Esophagus squamous epithelium (tissue), 4 donors: ENCODE measurements around the gene TRAPPC3L.

Source experiments
- POLR2A ChIP-seq, 4 donors: fragments of 450-650 bp; IDR thresholded peaks; one replicate each; pipeline ENCODE4 v1.6.1; 2017; ENCODE audit warnings: antibody characterized with exemption in 4 of 4, mild to moderate bottlenecking in 4 of 4, moderate library complexity in 3 of 4
- TF ChIP-seq, protein P1 (sequence below), 6 experiments: fragments of 450-650 bp in 4 of 6; fragments of 200-600 bp in 2 of 6; sonication (generic) in 2 of 6; IDR thresholded peaks; one replicate each; pipeline ENCODE4 v1.5.1; 2016 to 2019; ENCODE audit warnings: antibody characterized with exemption in 6 of 6, mild to moderate bottlenecking in 4 of 6, moderate library complexity in 4 of 6

DNA sequence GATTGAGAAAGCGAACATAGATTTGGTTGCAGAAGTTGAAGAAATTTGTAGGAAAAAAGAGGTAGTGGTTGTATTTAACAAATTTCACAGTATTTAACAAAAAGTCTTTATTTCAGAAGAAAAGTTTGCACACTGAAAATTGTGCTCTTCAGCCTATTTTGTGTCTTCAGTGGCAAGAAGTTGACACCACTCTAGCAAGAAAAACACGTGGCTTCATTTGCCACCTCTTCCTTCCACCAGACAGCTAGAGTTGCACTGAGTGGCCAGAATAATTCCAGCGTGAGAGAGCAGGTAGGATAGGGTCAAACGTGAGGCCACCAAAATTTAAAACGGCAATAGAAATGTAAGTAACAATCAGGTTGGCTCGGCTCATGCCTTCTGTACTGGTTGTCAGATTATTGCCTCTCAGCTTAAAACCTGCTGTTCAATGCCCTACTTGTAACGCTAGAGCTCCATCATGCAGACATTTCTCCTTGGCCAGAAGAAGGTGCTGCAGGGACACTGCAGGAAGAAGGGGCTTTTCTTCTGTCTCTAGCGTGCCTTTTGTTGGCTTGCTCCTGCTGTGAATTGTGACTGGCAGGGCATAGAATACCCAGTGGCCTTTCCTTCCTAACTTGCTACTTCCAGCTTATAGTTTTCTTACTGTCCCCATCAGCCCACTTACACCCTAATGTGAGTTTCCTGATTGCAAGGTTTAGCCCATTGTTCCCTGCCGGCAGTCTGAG is 12.1 kb downstream of the TRAPPC3L start:
- TF ChIP-seq, protein P1, sequence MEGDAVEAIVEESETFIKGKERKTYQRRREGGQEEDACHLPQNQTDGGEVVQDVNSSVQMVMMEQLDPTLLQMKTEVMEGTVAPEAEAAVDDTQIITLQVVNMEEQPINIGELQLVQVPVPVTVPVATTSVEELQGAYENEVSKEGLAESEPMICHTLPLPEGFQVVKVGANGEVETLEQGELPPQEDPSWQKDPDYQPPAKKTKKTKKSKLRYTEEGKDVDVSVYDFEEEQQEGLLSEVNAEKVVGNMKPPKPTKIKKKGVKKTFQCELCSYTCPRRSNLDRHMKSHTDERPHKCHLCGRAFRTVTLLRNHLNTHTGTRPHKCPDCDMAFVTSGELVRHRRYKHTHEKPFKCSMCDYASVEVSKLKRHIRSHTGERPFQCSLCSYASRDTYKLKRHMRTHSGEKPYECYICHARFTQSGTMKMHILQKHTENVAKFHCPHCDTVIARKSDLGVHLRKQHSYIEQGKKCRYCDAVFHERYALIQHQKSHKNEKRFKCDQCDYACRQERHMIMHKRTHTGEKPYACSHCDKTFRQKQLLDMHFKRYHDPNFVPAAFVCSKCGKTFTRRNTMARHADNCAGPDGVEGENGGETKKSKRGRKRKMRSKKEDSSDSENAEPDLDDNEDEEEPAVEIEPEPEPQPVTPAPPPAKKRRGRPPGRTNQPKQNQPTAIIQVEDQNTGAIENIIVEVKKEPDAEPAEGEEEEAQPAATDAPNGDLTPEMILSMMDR (IDR thresholded peaks at IDR 0.05), result no peak
- no peak for TF ChIP-seq POLR2A (IDR thresholded peaks at IDR 0.05)
